GM21723 (cell line): ENCODE data around the gene HAUS8.

ENCODE experiments used
- ATAC-seq: cut with Tn5 transposase; IDR thresholded peaks from one replicate; pipeline ENCODE4 v1.9.1; 2021; ENCODE audit warnings: mild to moderate bottlenecking, moderate library complexity; ENCODE audit not compliant: unreplicated experiment

HAUS8 gene

DNA sequence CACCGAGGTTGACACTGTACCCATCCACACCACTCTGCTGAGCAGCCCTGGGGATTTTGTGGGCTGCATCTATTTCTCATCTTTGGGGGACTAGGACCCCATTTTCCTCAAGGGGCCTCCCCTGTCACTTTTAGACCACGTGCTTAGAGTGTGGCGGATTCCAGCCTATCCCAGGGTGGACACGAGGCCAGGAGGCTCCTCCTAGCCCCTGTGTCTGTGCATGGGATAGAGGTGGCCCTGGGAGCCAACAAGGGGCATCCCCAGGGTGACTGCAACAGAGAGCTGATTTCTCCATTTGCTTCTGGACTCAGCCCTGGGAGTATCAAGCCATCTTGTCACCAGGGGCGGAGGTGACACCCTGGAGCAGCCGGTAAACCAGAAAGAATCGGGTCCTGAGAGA lies 72.8 kb downstream of the HAUS8 start:
- no peak for ATAC-seq

DNA sequence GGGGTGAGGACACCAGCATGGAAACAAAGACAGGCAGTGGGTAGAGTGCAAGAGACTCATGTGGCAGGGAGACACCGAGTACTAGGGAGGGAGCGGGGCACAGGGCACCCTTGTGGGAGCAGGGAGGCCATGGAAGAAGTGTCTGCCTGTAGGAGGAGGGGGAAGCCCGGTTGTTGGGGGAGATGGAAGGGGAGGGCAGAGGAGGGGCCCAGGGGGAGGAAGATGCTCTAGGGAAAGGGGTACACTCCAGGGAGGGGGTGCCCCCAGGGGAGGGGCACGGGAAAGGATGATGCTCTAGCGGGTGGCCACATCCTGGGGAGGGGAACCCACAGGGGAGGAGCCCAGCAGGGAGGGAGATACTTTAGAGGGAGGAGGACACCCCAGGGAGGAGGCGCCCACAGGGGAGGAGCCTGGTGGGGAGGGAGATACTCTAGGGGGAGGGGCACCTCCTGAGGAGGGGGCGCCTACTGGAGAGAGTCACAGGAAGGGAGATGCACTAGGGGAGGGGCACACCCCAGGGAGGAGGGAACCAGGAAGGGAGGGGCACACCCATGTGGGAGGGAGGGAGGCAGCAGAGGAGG lies 73.6 kb downstream of the HAUS8 start:
- ATAC-seq, result no peak
